RWPE1 (cell line): ENCODE data around the gene NAT16.

Experiments
- CTCF ChIA-PET: fragments of 350-600 bp; sonication (Branson Sonifier 250); formaldehyde crosslinking; extraction: SDS; loops from one replicate; lab custom pipeline; 2021; lab: Yijun Ruan, JAX
- POLR2A ChIA-PET: fragments of 400-600 bp; formaldehyde crosslinking; extraction: SDS; loops from one replicate; lab custom pipeline; 2020; ENCODE audit warnings: antibody characterized with exemption; ENCODE audit not compliant: low non-redundant PET; lab: Yijun Ruan, JAX
- DNase-seq: peaks from one replicate; pipeline ENCODE4 v3.0.0; 2012; ENCODE audit warnings: low spot score
- H3K27ac ChIP-seq: fragments of 450-650 bp; 2 replicates; pipeline ENCODE4 v1.5.1; 2017
- CTCF ChIP-seq: fragments of 450-650 bp; conservative IDR thresholded peaks from 2 replicates; pipeline ENCODE4 v1.5.1; 2017; ENCODE audit warnings: low read depth, mild to moderate bottlenecking

The NAT16 gene

DNA sequence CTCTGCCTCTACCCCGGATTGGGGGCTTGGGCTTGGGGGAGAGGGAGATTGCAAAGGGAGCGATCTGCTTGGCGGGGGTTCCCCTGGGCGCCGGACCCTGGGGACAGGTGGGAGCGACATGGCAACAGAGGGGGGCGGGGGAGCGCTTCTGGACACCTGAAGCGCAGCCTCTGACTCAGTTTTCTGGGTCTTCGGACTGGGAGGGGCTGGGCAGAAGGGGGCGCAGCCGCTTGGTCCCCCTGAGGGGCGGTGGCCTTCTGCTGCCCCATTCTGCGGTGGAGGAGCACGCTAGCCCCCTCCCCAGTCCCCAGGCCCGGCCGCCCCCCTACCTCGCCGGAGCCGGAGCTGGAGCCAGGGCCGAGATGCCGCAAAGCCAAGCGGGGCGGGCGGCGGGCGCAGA is 380 bp downstream of the NAT16 start:
- ChIA-PET POLR2A (no interaction called here), CTCF (interaction anchor here (0.7 kb wide), 1 partner anchor 22 kb away, joined by 3 read pairs; no protein-coding TSS in a partner anchor)
- TF ChIP-seq CTCF: no peak
- no peak overlapping the region for H3K27ac ChIP-seq
- no peak for DNase-seq

DNA sequence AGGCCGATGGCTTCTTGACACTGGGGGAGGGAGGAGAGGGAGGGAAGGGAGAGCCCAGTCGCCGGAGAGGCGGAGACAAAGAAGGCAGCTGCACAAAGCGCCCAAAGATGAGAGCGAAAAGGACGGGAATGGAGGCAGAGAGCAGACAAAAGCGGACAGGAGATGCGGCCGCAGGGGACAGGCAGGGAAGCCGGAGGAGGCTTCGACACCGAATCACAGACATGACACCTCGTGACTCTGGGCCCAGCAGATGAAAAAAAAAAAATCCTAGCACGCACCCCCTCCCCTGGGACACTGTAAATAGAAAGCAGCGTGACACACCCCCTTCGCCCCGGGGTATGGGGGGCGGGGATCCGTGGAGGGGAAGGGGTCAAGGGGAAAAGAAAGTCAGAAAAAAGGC is 976 bp downstream of the NAT16 start:
- CTCF ChIA-PET: no interaction called here
- no peak overlapping the region for H3K27ac ChIP-seq
- DNase-seq: no peak
- TF ChIP-seq CTCF: no peak
- POLR2A ChIA-PET: no interaction called here

GRCh38 chr7:101177644-101178043 is 2.4 kb downstream of the NAT16 start:
- no peak for DNase-seq
- CTCF ChIA-PET: interaction anchor here (1.5 kb wide), 1 partner anchor 15 kb away, joined by 4 read pairs; no protein-coding TSS in a partner anchor
- TF ChIP-seq CTCF: no peak
- H3K27ac ChIP-seq: no peak overlapping the region
- POLR2A ChIA-PET: interaction anchor here (0.6 kb wide), 1 partner anchor 10 kb away, joined by 9 read pairs; no protein-coding TSS in a partner anchor

DNA sequence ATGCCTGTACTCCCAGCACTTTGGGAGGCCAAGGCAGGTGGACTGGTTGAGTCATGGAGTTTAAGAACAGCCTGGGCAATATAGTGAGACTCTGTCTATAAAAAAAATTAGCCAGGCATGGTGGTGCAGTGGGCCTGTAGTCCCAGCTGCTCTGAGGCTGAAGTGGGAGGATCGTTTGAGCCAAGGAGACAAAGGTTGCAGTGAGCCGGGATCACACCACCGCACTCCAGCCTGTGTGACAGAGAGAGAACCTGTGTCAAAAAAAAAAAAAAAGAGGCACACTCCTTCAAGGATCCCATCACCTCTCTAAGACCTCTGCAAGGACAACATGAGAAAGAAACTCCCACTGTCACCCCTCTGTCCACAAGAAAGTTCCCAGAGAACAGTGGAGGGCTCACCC is 4.4 kb downstream of the NAT16 start:
- no peak for TF ChIP-seq CTCF
- ChIA-PET POLR2A (no interaction called here), CTCF (interaction anchor here (0.9 to 1.2 kb wide), 2 partner anchors 17 to 32 kb away, joined by 3 to 7 read pairs; no protein-coding TSS in a partner anchor)
- DNase-seq: no peak
- H3K27ac ChIP-seq: no peak overlapping the region

DNA sequence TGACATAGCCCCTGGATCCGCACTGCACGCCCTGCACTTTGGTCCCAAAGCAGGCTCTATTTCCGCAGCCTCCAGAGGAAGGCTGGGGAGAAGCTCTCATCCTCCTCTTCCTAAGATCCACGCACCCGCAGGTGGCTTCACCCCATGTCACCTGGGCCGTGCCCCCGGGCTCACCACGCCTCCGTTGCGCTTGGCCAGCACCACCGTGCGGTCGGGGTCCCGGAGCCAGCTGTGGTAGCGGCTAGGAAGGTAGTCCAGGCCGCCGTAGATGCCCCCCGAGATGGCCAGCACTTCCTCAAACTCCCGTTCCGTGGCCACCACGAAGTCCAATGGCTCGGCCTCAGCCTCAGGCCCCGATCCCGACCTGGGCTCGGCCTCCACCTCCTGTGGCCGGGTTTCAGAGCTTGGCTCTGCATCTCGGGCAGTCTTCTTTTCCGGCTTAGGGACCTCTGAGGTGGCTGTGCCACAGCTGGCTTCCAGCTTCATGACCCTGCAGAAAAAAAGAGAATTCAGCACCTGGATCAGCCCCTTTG is 5.7 kb downstream of the NAT16 start:
- ChIA-PET CTCF (interaction anchor here (0.6 to 1.5 kb wide), 5 partner anchors 8 to 70 kb away, joined by 3 to 4 read pairs (median 4); no protein-coding TSS in a partner anchor), POLR2A (interaction anchor here (0.5 to 1.0 kb wide), 4 partner anchors 9 to 36 kb away, joined by 3 to 5 read pairs (median 4); no protein-coding TSS in a partner anchor)
- H3K27ac ChIP-seq: no peak overlapping the region
- DNase-seq: no peak
- TF ChIP-seq CTCF: no peak

DNA sequence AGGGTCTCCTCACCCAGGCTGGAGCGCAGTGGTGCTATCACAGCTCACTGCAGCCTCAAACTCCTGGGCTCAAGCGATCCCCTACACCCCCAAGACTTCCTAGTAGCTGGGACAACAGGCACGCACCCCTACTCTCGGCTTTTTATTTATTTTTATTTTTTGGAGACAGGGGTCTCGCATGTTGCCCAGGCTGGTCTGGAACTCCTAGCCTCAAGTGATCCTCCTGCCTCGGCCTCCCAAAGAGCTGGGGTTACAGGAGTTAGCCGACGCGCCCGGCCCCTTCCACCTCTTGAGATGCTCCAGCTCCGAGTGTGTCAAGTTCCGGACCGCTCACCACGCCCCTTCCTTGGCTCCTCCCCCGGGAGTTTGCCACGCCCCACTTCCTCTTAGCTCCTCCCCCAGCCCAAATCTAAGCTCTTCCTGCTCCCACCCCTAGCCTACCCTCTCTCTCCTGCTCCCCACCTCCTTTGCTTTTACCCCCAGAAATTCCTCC is 6.3 kb downstream of the NAT16 start:
- TF ChIP-seq CTCF: no peak
- ChIA-PET POLR2A (interaction anchor here (0.5 to 1.0 kb wide), 4 partner anchors 9 to 35 kb away, joined by 3 to 5 read pairs (median 4); no protein-coding TSS in a partner anchor), CTCF (interaction anchor here (0.6 to 1.5 kb wide), 4 partner anchors 9 to 30 kb away, joined by 3 to 4 read pairs (median 4); no protein-coding TSS in a partner anchor)
- H3K27ac ChIP-seq: peak overlapping the region; percentile 32; the same call in 1 of the 2 replicates
- DNase-seq: peak; percentile 71
